ENCODE measurements around the gene SEC31B. TPM values are rescaled to one million over a fixed set of nuclear protein-coding genes. Genes with fewer than 3 reads are reported as not detected.

The SEC31B gene
- total and polyA plus RNA-seq, 2 of the 8 experiments (the other 6 are each of a cell fraction or from before 2014, with no cell fraction given): 4.1 to 5.3 TPM

- TF ChIP-seq, protein P1, sequence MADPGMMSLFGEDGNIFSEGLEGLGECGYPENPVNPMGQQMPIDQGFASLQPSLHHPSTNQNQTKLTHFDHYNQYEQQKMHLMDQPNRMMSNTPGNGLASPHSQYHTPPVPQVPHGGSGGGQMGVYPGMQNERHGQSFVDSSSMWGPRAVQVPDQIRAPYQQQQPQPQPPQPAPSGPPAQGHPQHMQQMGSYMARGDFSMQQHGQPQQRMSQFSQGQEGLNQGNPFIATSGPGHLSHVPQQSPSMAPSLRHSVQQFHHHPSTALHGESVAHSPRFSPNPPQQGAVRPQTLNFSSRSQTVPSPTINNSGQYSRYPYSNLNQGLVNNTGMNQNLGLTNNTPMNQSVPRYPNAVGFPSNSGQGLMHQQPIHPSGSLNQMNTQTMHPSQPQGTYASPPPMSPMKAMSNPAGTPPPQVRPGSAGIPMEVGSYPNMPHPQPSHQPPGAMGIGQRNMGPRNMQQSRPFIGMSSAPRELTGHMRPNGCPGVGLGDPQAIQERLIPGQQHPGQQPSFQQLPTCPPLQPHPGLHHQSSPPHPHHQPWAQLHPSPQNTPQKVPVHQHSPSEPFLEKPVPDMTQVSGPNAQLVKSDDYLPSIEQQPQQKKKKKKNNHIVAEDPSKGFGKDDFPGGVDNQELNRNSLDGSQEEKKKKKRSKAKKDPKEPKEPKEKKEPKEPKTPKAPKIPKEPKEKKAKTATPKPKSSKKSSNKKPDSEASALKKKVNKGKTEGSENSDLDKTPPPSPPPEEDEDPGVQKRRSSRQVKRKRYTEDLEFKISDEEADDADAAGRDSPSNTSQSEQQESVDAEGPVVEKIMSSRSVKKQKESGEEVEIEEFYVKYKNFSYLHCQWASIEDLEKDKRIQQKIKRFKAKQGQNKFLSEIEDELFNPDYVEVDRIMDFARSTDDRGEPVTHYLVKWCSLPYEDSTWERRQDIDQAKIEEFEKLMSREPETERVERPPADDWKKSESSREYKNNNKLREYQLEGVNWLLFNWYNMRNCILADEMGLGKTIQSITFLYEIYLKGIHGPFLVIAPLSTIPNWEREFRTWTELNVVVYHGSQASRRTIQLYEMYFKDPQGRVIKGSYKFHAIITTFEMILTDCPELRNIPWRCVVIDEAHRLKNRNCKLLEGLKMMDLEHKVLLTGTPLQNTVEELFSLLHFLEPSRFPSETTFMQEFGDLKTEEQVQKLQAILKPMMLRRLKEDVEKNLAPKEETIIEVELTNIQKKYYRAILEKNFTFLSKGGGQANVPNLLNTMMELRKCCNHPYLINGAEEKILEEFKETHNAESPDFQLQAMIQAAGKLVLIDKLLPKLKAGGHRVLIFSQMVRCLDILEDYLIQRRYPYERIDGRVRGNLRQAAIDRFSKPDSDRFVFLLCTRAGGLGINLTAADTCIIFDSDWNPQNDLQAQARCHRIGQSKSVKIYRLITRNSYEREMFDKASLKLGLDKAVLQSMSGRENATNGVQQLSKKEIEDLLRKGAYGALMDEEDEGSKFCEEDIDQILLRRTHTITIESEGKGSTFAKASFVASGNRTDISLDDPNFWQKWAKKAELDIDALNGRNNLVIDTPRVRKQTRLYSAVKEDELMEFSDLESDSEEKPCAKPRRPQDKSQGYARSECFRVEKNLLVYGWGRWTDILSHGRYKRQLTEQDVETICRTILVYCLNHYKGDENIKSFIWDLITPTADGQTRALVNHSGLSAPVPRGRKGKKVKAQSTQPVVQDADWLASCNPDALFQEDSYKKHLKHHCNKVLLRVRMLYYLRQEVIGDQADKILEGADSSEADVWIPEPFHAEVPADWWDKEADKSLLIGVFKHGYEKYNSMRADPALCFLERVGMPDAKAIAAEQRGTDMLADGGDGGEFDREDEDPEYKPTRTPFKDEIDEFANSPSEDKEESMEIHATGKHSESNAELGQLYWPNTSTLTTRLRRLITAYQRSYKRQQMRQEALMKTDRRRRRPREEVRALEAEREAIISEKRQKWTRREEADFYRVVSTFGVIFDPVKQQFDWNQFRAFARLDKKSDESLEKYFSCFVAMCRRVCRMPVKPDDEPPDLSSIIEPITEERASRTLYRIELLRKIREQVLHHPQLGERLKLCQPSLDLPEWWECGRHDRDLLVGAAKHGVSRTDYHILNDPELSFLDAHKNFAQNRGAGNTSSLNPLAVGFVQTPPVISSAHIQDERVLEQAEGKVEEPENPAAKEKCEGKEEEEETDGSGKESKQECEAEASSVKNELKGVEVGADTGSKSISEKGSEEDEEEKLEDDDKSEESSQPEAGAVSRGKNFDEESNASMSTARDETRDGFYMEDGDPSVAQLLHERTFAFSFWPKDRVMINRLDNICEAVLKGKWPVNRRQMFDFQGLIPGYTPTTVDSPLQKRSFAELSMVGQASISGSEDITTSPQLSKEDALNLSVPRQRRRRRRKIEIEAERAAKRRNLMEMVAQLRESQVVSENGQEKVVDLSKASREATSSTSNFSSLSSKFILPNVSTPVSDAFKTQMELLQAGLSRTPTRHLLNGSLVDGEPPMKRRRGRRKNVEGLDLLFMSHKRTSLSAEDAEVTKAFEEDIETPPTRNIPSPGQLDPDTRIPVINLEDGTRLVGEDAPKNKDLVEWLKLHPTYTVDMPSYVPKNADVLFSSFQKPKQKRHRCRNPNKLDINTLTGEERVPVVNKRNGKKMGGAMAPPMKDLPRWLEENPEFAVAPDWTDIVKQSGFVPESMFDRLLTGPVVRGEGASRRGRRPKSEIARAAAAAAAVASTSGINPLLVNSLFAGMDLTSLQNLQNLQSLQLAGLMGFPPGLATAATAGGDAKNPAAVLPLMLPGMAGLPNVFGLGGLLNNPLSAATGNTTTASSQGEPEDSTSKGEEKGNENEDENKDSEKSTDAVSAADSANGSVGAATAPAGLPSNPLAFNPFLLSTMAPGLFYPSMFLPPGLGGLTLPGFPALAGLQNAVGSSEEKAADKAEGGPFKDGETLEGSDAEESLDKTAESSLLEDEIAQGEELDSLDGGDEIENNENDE (IDR thresholded peaks at IDR 0.05; ENCODE audit: insufficient replicate concordance, low read length): peak; percentile 85
- TF ChIP-seq SIX5 (IDR thresholded peaks at IDR 0.05; ENCODE audit: low read depth, low read length) (no peak), POLR2A (IDR thresholded peaks at IDR 0.05; ENCODE audit: control extremely low read depth in 1 of 2, low read depth in 2 of 2, low read length in 2 of 2) (no peak), SRF (IDR thresholded peaks at IDR 0.05; ENCODE audit: low read depth, low read length) (no peak), NANOG (IDR thresholded peaks at IDR 0.05; ENCODE audit: insufficient read depth, low read depth, low read length, poor library complexity, severe bottlenecking) (peak; percentile 93), BACH1 (IDR thresholded peaks at IDR 0.05; ENCODE audit: low read length) (peak; percentile 53; the same call in 1 of the 2 replicates), RFX5 (IDR thresholded peaks at IDR 0.05; ENCODE audit: borderline replicate concordance, low read depth, low read length) (peak; percentile 54; the same call in 1 of the 2 replicates), GTF2F1 (IDR thresholded peaks at IDR 0.05; ENCODE audit: borderline replicate concordance, low read depth, low read length) (no peak), RXRA (IDR thresholded peaks at IDR 0.05; ENCODE audit: insufficient read depth, low read depth, low read length) (no peak), CBX5 (IDR thresholded peaks at IDR 0.05; ENCODE audit: low read depth, low read length) (no peak)
- TF ChIP-seq, protein P2, sequence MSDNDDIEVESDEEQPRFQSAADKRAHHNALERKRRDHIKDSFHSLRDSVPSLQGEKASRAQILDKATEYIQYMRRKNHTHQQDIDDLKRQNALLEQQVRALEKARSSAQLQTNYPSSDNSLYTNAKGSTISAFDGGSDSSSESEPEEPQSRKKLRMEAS (IDR thresholded peaks at IDR 0.05): no peak
Observed at GRCh38 chr10:100485801-100486495, 33.7 kb downstream of the SEC31B start (continued).

Measured in H1 (cell line).